Spleen (tissue), 7 donors: ENCODE data around the gene FNBP1L.

Experiments used
- POLR2A ChIP-seq, 3 donors: fragments of 450-650 bp; IDR thresholded peaks; one replicate each; pipeline ENCODE4 v1.5.1; 2017; ENCODE audit warnings: antibody characterized with exemption in 3 of 3, mild to moderate bottlenecking in 1 of 3
- POLR2AphosphoS5 ChIP-seq, 3 donors: sonication (generic); formaldehyde crosslinking; IDR thresholded peaks; one replicate each; pipeline ENCODE4 v1.5.1; 2017; ENCODE audit warnings: antibody characterized with exemption in 3 of 3
- TF ChIP-seq, protein P1 (sequence below), 11 experiments: fragments of 200-600 bp in 7 of 11; fragments of 450-650 bp in 4 of 11; sonication (generic) in 4 of 11; IDR thresholded peaks in 8 of 11; conservative IDR thresholded peaks in 3 of 11; 1 replicate in 7 of 11; 2 replicates in 4 of 11; pipeline versions ENCODE4 v1.4.0 to v1.8.0; 2016 to 2021; ENCODE audit warnings: antibody characterized with exemption in 11 of 11, inconsistent platforms in 4 of 11, mild to moderate bottlenecking in 1 of 11
- donor health status: DM: no; HTN: no; CAD: no; lungs with moderate emphysema.
- donor health status: DM: no; HTN: no; CAD: no.
- donor health status: DM: no; HTN: no; CAD: no.

DNA sequence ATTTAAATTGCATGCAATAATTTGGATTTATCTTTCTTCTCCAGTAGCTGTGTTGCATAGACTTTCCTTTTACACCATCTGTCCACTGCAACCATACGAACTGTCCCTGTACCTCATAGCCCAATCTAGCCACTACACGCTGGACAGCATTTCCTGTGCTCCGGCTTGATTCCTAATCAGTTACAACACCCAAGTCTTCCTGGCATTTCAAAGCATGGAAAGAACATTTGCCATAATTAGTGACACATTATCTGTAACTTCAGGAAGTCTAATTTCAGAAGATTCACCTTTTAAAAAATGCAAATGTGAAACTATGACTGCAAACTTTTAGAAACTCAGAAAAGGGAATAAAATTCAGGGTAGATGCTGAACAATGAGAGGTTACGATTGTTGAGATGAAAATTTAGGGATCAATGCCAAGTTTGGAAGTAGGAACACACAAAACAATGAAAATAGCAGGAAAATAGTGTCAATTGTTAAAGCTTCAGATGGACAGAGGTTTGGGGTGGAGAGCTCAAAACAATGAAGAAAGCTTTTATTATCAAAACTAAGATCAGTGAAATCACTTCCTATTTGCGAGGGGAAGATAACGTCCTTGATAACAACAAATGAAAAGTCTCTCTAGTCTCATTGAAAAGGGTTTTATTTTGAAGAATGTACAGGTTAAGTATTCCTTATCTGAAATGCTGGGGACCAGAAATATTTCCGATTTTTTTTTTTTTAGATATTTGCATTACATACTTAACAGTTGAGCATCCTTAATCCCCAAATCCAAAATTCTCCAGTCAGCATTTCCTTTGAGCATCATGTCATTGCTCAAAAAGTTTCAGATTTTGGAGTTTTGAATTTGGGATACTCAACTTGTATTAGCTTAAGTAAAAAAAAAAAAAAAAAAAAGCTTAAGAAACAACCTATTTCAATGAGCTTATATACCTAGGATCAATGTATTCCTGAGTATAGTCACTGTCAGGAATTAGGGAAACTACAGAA lies 107.3 kb downstream of the FNBP1L start:
- no peak for TF ChIP-seq POLR2A (IDR thresholded peaks at IDR 0.05)
- TF ChIP-seq, protein P1, sequence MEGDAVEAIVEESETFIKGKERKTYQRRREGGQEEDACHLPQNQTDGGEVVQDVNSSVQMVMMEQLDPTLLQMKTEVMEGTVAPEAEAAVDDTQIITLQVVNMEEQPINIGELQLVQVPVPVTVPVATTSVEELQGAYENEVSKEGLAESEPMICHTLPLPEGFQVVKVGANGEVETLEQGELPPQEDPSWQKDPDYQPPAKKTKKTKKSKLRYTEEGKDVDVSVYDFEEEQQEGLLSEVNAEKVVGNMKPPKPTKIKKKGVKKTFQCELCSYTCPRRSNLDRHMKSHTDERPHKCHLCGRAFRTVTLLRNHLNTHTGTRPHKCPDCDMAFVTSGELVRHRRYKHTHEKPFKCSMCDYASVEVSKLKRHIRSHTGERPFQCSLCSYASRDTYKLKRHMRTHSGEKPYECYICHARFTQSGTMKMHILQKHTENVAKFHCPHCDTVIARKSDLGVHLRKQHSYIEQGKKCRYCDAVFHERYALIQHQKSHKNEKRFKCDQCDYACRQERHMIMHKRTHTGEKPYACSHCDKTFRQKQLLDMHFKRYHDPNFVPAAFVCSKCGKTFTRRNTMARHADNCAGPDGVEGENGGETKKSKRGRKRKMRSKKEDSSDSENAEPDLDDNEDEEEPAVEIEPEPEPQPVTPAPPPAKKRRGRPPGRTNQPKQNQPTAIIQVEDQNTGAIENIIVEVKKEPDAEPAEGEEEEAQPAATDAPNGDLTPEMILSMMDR (IDR thresholded peaks at IDR 0.05 in 8 of 11, conservative IDR thresholded peaks at IDR 0.05 in 3 of 11) = no peak
- peak in 1 of 3 donors; percentile 15 for TF ChIP-seq POLR2AphosphoS5 (IDR thresholded peaks at IDR 0.05)
